PFSK-1 (cell line): ENCODE results near the gene MYO10.

Source experiments
- POLR2AphosphoS5 ChIP-seq: IDR thresholded peaks from 2 replicates; pipeline ENCODE4 v1.6.1; 2012; ENCODE audit warnings: low read depth, mild to moderate bottlenecking, control low read depth, low read length, moderate library complexity
- TAF1 ChIP-seq: IDR thresholded peaks from 2 replicates; pipeline ENCODE4 v1.6.1; 2012; ENCODE audit warnings: low read length, control low read depth, borderline replicate concordance; ENCODE audit not compliant: insufficient read depth
- TF ChIP-seq, protein P1 (sequence below), 2 experiments: IDR thresholded peaks; 2 replicates each; pipeline versions ENCODE4 v1.6.1 to v1.8.0; 2011 to 2012; ENCODE audit warnings: low read depth in 2 of 2, low read length in 2 of 2, control low read depth in 1 of 2, inconsistent platforms in 1 of 2, mild to moderate bottlenecking in 1 of 2, moderate library complexity in 1 of 2; ENCODE audit not compliant: insufficient read depth in 1 of 2

DNA sequence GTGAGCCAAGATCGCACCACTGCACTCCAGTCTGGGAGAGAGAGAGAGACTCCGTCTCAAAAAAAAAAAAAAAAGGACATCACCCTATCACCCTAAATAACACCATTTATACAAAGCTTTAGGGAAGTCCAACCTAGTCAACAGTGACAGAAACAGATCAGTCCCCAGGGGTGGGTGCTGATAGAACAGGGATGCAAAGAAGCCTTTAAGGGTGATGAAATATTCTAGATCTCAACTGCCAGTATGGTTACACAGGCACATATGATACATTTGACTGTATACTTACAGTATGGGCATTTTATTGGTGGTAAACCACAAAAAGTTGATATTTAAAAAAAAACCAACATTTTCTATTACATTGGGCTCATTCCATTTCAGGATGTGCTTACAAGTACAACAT, 324.1 kb downstream of the MYO10 start:
- no peak for TF ChIP-seq TAF1
- TF ChIP-seq POLR2AphosphoS5: no peak
- TF ChIP-seq, protein P1, sequence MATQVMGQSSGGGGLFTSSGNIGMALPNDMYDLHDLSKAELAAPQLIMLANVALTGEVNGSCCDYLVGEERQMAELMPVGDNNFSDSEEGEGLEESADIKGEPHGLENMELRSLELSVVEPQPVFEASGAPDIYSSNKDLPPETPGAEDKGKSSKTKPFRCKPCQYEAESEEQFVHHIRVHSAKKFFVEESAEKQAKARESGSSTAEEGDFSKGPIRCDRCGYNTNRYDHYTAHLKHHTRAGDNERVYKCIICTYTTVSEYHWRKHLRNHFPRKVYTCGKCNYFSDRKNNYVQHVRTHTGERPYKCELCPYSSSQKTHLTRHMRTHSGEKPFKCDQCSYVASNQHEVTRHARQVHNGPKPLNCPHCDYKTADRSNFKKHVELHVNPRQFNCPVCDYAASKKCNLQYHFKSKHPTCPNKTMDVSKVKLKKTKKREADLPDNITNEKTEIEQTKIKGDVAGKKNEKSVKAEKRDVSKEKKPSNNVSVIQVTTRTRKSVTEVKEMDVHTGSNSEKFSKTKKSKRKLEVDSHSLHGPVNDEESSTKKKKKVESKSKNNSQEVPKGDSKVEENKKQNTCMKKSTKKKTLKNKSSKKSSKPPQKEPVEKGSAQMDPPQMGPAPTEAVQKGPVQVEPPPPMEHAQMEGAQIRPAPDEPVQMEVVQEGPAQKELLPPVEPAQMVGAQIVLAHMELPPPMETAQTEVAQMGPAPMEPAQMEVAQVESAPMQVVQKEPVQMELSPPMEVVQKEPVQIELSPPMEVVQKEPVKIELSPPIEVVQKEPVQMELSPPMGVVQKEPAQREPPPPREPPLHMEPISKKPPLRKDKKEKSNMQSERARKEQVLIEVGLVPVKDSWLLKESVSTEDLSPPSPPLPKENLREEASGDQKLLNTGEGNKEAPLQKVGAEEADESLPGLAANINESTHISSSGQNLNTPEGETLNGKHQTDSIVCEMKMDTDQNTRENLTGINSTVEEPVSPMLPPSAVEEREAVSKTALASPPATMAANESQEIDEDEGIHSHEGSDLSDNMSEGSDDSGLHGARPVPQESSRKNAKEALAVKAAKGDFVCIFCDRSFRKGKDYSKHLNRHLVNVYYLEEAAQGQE (IDR thresholded peaks at IDR 0.05; ENCODE audit: insufficient read depth in 1 of 2, low read depth in 2 of 2, low read length in 2 of 2): no peak
